Measurements from ENCODE around the gene CNN2. TPM values are rescaled to one million over a fixed set of nuclear protein-coding genes. Genes with fewer than 3 reads are reported as not detected.

Gene CNN2
- total and polyA plus RNA-seq, 4 donors = 10.1 to 38.4 (median 26.8) TPM

DNA sequence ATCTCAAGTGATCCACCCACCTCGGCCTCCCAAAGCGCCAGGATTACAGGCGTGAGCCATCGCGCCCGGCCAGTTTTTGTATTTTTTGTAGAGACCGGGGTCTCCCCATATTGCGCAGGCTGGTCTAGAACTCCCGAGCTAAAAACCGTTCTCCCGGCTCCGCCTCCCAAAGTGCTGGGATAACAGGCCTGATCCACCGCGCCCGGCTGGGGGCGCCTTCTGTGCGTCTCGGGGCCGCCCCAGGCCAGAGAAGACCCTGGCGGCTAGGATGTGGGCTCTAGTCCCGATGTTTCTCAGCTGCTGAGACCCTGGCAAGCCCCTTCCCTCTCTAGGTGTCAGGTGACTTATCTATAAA lies 44.1 kb downstream of the CNN2 start:
- TF ChIP-seq HNF4A (conservative IDR thresholded peaks at IDR 0.05) (no peak), GABPA (IDR thresholded peaks at IDR 0.05 in 1 of 2, conservative IDR thresholded peaks at IDR 0.05 in 1 of 2) (no peak), EGR1 (IDR thresholded peaks at IDR 0.05; ENCODE audit: low read depth in 2 of 2) (no peak), FOXA2 (IDR thresholded peaks at IDR 0.05) (no peak), RXRA (IDR thresholded peaks at IDR 0.05) (no peak), FOXA1 (IDR thresholded peaks at IDR 0.05) (no peak), CTCF (IDR thresholded peaks at IDR 0.05; ENCODE audit: low read depth, low read length, missing input control) (no peak)
- TF ChIP-seq, protein P1, sequence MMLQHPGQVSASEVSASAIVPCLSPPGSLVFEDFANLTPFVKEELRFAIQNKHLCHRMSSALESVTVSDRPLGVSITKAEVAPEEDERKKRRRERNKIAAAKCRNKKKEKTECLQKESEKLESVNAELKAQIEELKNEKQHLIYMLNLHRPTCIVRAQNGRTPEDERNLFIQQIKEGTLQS (IDR thresholded peaks at IDR 0.05) = no peak
- Histone ChIP-seq H3K9ac (ENCODE audit: low read depth in 1 of 2, low read length in 2 of 2) (no peak overlapping the region), H3K4me3 (ENCODE audit: low read depth in 1 of 3, low read length in 3 of 3) (no peak overlapping the region), H3K9me3 (ENCODE audit: control insufficient read depth in 4 of 4, low read length in 3 of 4) (no peaks in the 10 kb centered on the region), H3K27ac (ENCODE audit: low read depth in 1 of 2, low read length in 2 of 2) (no peak overlapping the region), H3K27me3 (ENCODE audit: control insufficient read depth in 4 of 4, insufficient read depth in 4 of 4, low read length in 3 of 4) (peaks cover 0 to 7% (median 2%) of the 10 kb centered on the region in 4 donors), H3K36me3 (ENCODE audit: control insufficient read depth in 4 of 4, insufficient read depth in 3 of 4, low read depth in 1 of 4, low read length in 3 of 4) (peaks cover 0 to 1% (median 0%) of the 10 kb centered on the region in 4 donors), H3K4me1 (ENCODE audit: control insufficient read depth in 4 of 4, insufficient read depth in 4 of 4, low read length in 3 of 4) (peaks cover 0 to 33% (median 12%) of the 10 kb centered on the region in 4 donors)
- WGBS = 29% methylated on average over 21 of the region's 21 CpGs
- no peak for DNase-seq (ENCODE audit: low spot score)

GRCh38 chr19:1070931-1071791 lies 44.8 kb downstream of the CNN2 start:
- Histone ChIP-seq H3K36me3 (ENCODE audit: control insufficient read depth in 4 of 4, insufficient read depth in 3 of 4, low read depth in 1 of 4, low read length in 3 of 4) (peaks cover 0 to 1% (median 0%) of the 10 kb centered on the region in 4 donors), H3K27ac (ENCODE audit: low read depth in 1 of 2, low read length in 2 of 2) (no peak overlapping the region), H3K4me3 (ENCODE audit: low read depth in 1 of 3, low read length in 3 of 3) (no peak overlapping the region), H3K27me3 (ENCODE audit: control insufficient read depth in 4 of 4, insufficient read depth in 4 of 4, low read length in 3 of 4) (peaks cover 0 to 7% (median 2%) of the 10 kb centered on the region in 4 donors), H3K9me3 (ENCODE audit: control insufficient read depth in 4 of 4, low read length in 3 of 4) (no peaks in the 10 kb centered on the region), H3K4me1 (ENCODE audit: control insufficient read depth in 4 of 4, insufficient read depth in 4 of 4, low read length in 3 of 4) (peaks cover 2 to 38% (median 14%) of the 10 kb centered on the region in 4 donors), H3K9ac (ENCODE audit: low read depth in 1 of 2, low read length in 2 of 2) (no peak overlapping the region)
- 27% methylated on average over 99 of the region's 99 CpGs for WGBS
- TF ChIP-seq, protein P2, sequence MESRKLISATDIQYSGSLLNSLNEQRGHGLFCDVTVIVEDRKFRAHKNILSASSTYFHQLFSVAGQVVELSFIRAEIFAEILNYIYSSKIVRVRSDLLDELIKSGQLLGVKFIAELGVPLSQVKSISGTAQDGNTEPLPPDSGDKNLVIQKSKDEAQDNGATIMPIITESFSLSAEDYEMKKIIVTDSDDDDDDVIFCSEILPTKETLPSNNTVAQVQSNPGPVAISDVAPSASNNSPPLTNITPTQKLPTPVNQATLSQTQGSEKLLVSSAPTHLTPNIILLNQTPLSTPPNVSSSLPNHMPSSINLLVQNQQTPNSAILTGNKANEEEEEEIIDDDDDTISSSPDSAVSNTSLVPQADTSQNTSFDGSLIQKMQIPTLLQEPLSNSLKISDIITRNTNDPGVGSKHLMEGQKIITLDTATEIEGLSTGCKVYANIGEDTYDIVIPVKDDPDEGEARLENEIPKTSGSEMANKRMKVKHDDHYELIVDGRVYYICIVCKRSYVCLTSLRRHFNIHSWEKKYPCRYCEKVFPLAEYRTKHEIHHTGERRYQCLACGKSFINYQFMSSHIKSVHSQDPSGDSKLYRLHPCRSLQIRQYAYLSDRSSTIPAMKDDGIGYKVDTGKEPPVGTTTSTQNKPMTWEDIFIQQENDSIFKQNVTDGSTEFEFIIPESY (IDR thresholded peaks at IDR 0.05) = no peak
- TF ChIP-seq RXRA (IDR thresholded peaks at IDR 0.05) (no peak), HNF4A (conservative IDR thresholded peaks at IDR 0.05) (no peak), FOXA1 (IDR thresholded peaks at IDR 0.05) (no peak), JUND (IDR thresholded peaks at IDR 0.05) (no peak), TAF1 (conservative IDR thresholded peaks at IDR 0.05) (no peak), YY1 (IDR thresholded peaks at IDR 0.05) (no peak), MAX (IDR thresholded peaks at IDR 0.05) (no peak), SP1 (IDR thresholded peaks at IDR 0.05) (no peak), RAD21 (IDR thresholded peaks at IDR 0.05) (no peak), GABPA (IDR thresholded peaks at IDR 0.05 in 1 of 2, conservative IDR thresholded peaks at IDR 0.05 in 1 of 2) (no peak), HNF4G (IDR thresholded peaks at IDR 0.05) (no peak), CTCF (IDR thresholded peaks at IDR 0.05; ENCODE audit: low read depth, low read length, missing input control) (no peak), FOXA2 (IDR thresholded peaks at IDR 0.05) (no peak), NR2F2 (IDR thresholded peaks at IDR 0.05) (no peak), EGR1 (IDR thresholded peaks at IDR 0.05; ENCODE audit: low read depth in 2 of 2) (no peak)
- TF ChIP-seq, protein P3, sequence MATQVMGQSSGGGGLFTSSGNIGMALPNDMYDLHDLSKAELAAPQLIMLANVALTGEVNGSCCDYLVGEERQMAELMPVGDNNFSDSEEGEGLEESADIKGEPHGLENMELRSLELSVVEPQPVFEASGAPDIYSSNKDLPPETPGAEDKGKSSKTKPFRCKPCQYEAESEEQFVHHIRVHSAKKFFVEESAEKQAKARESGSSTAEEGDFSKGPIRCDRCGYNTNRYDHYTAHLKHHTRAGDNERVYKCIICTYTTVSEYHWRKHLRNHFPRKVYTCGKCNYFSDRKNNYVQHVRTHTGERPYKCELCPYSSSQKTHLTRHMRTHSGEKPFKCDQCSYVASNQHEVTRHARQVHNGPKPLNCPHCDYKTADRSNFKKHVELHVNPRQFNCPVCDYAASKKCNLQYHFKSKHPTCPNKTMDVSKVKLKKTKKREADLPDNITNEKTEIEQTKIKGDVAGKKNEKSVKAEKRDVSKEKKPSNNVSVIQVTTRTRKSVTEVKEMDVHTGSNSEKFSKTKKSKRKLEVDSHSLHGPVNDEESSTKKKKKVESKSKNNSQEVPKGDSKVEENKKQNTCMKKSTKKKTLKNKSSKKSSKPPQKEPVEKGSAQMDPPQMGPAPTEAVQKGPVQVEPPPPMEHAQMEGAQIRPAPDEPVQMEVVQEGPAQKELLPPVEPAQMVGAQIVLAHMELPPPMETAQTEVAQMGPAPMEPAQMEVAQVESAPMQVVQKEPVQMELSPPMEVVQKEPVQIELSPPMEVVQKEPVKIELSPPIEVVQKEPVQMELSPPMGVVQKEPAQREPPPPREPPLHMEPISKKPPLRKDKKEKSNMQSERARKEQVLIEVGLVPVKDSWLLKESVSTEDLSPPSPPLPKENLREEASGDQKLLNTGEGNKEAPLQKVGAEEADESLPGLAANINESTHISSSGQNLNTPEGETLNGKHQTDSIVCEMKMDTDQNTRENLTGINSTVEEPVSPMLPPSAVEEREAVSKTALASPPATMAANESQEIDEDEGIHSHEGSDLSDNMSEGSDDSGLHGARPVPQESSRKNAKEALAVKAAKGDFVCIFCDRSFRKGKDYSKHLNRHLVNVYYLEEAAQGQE (IDR thresholded peaks at IDR 0.05) = no peak
- TF ChIP-seq, protein P1 (IDR thresholded peaks at IDR 0.05) = no peak
- DNase-seq (ENCODE audit: low spot score) = no peak

Data from liver (tissue), 9 donors.